WERI-Rb-1 (cell line): ENCODE measurements around the gene PYDC1.

Experiments
- DNase-seq: peaks from one replicate; pipeline ENCODE4 v3.0.0-alpha.2; 2020
- H3K27ac ChIP-seq: fragments of 250-450 bp; sonication (Bioruptor Pico); 2 replicates; pipeline ENCODE4 v1.5.1; 2020; ENCODE audit warnings: mild to moderate bottlenecking, moderate library complexity
- H3K27me3 ChIP-seq: fragments of 250-450 bp; sonication (Bioruptor Pico); 2 replicates; pipeline ENCODE4 v1.5.1; 2021; ENCODE audit warnings: mild to moderate bottlenecking, low read depth, moderate library complexity; ENCODE audit not compliant: insufficient read depth, severe bottlenecking
- H3K36me3 ChIP-seq: fragments of 250-450 bp; sonication (Bioruptor Pico); 2 replicates; pipeline ENCODE4 v1.5.1; 2020; ENCODE audit warnings: mild to moderate bottlenecking, moderate library complexity
- H3K4me3 ChIP-seq: 2 replicates; pipeline ENCODE4 v1.5.1; 2011; ENCODE audit warnings: low read depth, mild to moderate bottlenecking, control low read depth, low read length
- H3K9me3 ChIP-seq: fragments of 250-450 bp; sonication (Bioruptor Pico); 2 replicates; pipeline ENCODE4 v1.5.1; 2021; ENCODE audit warnings: mild to moderate bottlenecking, moderate library complexity; ENCODE audit not compliant: severe bottlenecking
- TF ChIP-seq, protein P1 (sequence below): IDR thresholded peaks from 2 replicates; pipeline ENCODE4 v1.5.1; 2011; ENCODE audit warnings: low read depth, mild to moderate bottlenecking, control low read depth, inconsistent platforms, low read length

Gene PYDC1

DNA sequence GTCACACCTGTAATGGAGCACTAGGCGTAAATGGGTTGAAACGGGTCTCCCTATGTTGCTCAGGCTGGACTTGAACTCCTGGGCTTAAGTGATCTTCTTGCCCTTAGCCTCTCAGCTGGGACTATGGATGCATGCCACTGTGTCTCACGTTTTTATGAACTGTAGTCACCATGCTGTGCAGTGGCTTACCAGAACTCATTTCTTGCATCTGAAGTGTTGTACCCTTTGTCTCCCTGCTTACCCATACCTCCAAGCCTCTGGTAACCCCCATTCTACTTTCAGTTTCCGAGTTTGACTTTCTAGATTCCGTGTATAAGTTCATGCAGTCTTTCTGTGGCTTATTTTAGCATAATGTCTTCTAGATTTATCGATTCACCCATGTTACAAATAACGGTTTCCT lies 22.0 kb downstream of the PYDC1 start:
- Histone ChIP-seq H3K27ac (no peak overlapping the region), H3K9me3 (no peaks in the 10 kb centered on the region), H3K27me3 (no peaks in the 10 kb centered on the region), H3K4me3 (no peak overlapping the region), H3K36me3 (peaks cover 84% of the 10 kb centered on the region)
- TF ChIP-seq, protein P1, sequence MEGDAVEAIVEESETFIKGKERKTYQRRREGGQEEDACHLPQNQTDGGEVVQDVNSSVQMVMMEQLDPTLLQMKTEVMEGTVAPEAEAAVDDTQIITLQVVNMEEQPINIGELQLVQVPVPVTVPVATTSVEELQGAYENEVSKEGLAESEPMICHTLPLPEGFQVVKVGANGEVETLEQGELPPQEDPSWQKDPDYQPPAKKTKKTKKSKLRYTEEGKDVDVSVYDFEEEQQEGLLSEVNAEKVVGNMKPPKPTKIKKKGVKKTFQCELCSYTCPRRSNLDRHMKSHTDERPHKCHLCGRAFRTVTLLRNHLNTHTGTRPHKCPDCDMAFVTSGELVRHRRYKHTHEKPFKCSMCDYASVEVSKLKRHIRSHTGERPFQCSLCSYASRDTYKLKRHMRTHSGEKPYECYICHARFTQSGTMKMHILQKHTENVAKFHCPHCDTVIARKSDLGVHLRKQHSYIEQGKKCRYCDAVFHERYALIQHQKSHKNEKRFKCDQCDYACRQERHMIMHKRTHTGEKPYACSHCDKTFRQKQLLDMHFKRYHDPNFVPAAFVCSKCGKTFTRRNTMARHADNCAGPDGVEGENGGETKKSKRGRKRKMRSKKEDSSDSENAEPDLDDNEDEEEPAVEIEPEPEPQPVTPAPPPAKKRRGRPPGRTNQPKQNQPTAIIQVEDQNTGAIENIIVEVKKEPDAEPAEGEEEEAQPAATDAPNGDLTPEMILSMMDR = no peak
- no peak for DNase-seq

DNA sequence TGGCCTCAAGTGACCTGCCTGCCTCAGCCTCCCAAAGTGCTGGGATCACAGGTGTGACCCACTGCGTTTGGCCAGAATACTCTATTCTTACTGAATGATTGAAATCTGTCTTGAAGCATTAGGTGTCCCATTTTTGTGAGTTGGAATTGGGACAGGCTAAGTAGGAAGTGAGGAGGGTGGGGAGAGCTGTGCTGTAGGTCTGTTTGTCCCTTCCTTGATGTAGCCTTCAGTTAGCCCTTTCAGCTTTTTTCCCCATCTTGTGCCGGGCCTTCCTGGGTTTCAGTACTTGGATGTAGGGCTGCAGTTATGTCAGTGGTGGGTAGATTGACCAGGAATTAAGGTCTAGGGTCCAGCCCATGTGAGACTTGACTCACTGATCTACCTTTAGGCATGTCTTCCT lies 23.1 kb downstream of the PYDC1 start:
- TF ChIP-seq, protein P1 = no peak
- DNase-seq = no peak
- no peaks in the 10 kb centered on the region for H3K27me3 ChIP-seq
- H3K36me3 ChIP-seq = peaks cover 85% of the 10 kb centered on the region
- no peak overlapping the region for H3K4me3 ChIP-seq
- no peak overlapping the region for H3K27ac ChIP-seq
- no peaks in the 10 kb centered on the region for H3K9me3 ChIP-seq

DNA sequence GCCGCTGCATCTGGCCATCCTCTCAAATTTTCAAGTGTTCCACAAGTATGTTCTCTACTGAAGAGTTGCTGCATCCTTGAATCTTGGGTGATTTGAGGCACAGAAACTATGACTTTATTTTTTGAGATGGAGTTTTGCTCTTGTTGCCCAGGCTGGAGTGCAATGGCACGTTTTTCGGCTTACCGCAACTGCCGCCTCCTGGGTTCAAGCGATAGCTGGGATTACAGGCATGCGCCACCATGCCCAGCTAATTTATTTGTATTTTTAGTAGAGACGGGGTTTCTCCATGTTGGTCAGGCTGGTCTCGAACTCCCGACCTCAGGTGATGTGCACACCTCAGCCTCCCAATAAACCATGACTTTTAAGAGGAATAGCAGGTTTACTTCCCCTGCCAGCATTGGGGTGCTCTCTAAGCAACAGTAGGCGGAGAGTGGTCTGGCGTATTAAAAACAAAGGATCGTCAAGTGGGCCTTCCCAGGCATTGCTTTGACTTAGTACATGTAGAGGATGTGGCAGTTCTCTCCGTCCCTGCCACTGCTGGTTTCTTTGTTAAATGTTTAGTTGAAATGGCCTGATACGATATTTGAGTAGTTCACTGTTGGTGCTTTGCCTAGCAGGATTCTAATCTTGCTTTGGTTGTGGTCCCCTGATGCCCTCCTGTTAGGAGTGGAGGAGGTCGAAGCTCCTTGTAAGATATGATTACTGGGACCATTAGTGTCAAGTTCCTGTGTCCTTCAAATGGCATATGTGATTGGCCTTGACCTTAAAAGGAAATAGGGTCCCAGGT lies 23.9 kb downstream of the PYDC1 start:
- DNase-seq = no peak
- TF ChIP-seq, protein P1 = no peak
- no peaks in the 10 kb centered on the region for H3K27me3 ChIP-seq
- H3K27ac ChIP-seq = no peak overlapping the region
- no peak overlapping the region for H3K4me3 ChIP-seq
- no peaks in the 10 kb centered on the region for H3K9me3 ChIP-seq
- peaks cover 93% of the 10 kb centered on the region for H3K36me3 ChIP-seq

DNA sequence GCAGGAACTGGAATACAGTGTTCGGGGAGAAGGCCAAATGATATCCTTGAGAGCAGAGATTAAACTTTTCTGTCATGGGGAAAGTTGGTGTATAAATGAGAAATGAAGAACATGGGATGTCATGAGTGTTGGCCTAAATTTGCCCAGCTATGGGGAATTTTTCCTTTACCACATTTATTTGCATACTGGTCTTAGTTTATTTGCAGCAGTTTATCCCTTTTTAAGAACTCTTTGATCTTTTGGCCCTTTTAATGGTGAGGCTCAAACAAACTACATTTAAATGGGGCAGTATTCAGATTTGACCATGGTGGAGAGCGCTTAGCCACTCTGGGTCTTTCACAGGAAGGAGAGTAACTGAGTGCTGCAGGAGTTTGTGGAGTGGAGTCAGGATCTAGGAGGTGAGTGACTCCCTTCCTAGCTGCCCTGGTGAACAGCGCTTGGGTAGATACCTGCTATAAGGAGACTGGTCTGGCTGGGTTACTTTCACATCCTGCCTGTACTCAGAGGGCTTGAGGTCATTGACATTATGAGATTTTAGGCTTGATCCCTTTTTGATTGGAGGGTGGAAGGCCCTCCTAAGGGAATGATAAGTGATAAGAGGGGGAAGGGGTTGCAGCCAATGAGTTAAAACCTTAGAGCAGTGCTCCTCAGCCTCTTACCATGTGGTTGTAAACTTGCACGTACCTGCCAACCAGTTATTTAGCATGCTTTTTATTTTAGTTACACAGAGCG lies 25.1 kb downstream of the PYDC1 start:
- H3K27me3 ChIP-seq = no peaks in the 10 kb centered on the region
- H3K9me3 ChIP-seq = no peaks in the 10 kb centered on the region
- DNase-seq = no peak
- H3K36me3 ChIP-seq = peaks cover 100% of the 10 kb centered on the region
- no peak overlapping the region for H3K4me3 ChIP-seq
- no peak overlapping the region; the same call in 1 of the 2 replicates for H3K27ac ChIP-seq
- TF ChIP-seq, protein P1 = no peak

DNA sequence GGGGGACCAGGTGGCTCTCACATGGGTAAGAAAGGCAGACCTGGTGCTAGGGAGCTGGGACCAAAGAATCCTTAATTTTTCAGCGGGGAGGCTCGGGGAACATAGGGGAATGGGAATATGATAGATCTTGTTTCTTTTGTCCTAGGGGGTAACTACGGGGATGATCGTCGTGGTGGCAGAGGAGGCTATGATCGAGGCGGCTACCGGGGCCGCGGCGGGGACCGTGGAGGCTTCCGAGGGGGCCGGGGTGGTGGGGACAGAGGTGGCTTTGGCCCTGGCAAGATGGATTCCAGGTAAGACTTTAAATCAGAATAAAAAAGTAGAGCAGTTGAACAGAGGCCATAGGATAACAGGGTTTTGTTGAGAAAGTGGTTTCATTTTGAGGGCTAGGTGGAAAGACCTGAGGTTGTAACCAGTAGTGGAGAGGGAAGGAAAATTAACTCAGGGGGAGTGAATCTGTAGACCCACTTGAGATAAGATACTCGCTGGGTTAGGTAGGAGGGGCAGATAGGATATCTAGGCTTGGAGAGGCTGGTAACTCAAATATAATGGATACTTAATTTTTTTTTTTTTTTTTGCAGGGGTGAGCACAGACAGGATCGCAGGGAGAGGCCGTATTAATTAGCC lies 26.0 kb downstream of the PYDC1 start:
- Histone ChIP-seq H3K9me3 (no peaks in the 10 kb centered on the region), H3K27ac (no peak overlapping the region), H3K36me3 (peaks cover 100% of the 10 kb centered on the region), H3K4me3 (no peak overlapping the region), H3K27me3 (no peaks in the 10 kb centered on the region)
- TF ChIP-seq, protein P1 = no peak
- DNase-seq = no peak
